Measurements from ENCODE around the gene SLC1A2.

- TF ChIP-seq CTCF (conservative IDR thresholded peaks at IDR 0.05; ENCODE audit: low read length) (no peak), EZH2phosphoT487 (IDR thresholded peaks at IDR 0.05; ENCODE audit: borderline replicate concordance, low read depth, low read length) (no peak)
These were observed 214.7 kb downstream of the SLC1A2 start for GRCh38 chr11:35204614-35205013.
